ENCODE measurements around the gene TMF1. TPM values are rescaled to one million over a fixed set of nuclear protein-coding genes. Genes with fewer than 3 reads are reported as not detected.

Gene TMF1
- total RNA-seq, 2 experiments from 2014 or later: 38.9 to 42.1 TPM

DNA sequence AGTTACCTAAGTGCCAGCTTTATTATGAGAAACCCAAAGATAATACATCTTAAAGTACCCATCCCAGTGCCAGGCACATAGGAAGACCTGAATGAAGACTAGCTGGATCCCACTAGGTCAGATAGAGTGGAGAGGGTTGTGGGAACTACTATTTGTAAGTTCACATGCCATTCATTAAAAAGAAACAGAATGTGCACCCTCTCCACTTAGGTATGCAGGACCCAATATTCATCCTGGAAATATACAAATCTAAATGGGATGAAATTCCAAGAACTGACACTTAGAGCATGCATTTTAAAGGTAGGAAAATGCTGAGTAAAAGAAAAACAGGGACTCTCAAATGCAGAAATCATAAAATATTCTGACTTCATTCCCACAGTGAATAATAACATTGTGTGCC lies 53.0 kb downstream of the TMF1 start:
- CTCF ChIA-PET: interaction anchor here (0.9 to 1.6 kb wide), 2 partner anchors 28 to 29 kb away, joined by 3 to 5 read pairs; no protein-coding TSS in a partner anchor
- Mint-ChIP-seq H3K9me3 (no peaks in the 10 kb centered on the region), H3K27ac (no peak overlapping the region), H3K4me3 (no peak overlapping the region), H3K4me1 (ENCODE audit: low read depth) (peaks cover 6% of the 10 kb centered on the region), H3K36me3 (ENCODE audit: low read depth) (peaks cover 29% of the 10 kb centered on the region), H3K27me3 (no peaks in the 10 kb centered on the region)
- DNase-seq: no peak
- TF ChIP-seq, protein P1, sequence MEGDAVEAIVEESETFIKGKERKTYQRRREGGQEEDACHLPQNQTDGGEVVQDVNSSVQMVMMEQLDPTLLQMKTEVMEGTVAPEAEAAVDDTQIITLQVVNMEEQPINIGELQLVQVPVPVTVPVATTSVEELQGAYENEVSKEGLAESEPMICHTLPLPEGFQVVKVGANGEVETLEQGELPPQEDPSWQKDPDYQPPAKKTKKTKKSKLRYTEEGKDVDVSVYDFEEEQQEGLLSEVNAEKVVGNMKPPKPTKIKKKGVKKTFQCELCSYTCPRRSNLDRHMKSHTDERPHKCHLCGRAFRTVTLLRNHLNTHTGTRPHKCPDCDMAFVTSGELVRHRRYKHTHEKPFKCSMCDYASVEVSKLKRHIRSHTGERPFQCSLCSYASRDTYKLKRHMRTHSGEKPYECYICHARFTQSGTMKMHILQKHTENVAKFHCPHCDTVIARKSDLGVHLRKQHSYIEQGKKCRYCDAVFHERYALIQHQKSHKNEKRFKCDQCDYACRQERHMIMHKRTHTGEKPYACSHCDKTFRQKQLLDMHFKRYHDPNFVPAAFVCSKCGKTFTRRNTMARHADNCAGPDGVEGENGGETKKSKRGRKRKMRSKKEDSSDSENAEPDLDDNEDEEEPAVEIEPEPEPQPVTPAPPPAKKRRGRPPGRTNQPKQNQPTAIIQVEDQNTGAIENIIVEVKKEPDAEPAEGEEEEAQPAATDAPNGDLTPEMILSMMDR (IDR thresholded peaks at IDR 0.05): no peak
- intact Hi-C loops (cut with micrococcal nuclease): no loop called here
- ATAC-seq: no peak
- POLR2A ChIA-PET: no interaction called here

DNA sequence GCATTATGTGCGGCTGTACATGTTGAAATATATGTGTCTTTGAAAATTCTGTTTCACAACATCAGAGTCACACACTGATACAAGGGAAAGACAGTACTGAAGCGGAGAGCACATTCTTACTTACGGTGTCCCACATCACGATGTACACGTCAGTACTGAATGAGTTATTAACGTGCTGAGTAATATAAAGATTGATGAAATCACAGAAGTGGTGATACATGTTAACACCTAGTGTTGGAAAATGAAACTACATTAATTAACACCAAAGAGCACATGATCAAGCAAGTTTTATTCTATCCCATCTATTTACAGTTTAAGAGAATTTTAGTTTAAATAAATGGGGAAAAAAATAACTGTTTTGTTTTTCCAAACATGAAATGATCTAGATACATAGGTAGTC lies 54.2 kb downstream of the TMF1 start:
- Mint-ChIP-seq H3K27me3 (no peaks in the 10 kb centered on the region), H3K4me1 (ENCODE audit: low read depth) (peaks cover 6% of the 10 kb centered on the region), H3K36me3 (ENCODE audit: low read depth) (peaks cover 29% of the 10 kb centered on the region), H3K27ac (no peak overlapping the region), H3K9me3 (no peaks in the 10 kb centered on the region), H3K4me3 (no peak overlapping the region)
- DNase-seq (no peak), ATAC-seq (peak; percentile 83)
- intact Hi-C loops (cut with micrococcal nuclease): no loop called here
- ChIA-PET POLR2A (no interaction called here), CTCF (no interaction called here)
- TF ChIP-seq, protein P1 (IDR thresholded peaks at IDR 0.05): no peak

DNA sequence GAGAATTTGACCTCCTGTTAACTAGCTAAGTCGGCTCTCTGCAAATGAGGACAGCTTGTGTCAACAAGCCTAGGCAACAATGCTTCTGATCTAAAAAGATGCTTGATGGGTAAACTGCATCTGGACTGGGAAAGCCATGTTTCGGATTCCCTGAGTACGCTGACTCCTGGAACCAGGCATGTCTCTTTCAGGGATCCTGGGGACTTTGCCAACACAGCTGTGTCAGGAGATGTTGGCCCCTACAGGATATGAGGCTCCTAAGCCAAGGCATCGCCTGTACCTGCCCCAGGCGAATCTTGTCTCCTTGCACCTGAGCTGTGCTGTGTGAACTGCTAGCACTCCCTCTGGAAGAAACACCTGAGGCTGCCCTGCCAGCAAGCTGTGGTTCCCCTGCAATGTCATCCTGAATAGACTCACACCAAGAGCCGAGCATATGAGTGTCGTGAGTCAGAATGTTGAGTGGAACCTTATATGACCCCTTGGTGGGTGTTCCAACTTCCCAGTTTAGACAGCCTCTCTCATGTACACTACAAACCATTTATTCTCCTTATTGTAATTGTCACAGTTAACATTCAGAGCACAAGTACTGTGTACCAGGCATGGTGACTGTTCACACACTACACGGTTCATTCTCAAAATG lies 55.7 kb downstream of the TMF1 start:
- POLR2A ChIA-PET: interaction anchor here (0.6 to 2.0 kb wide), 3 partner anchors 9 to 16 kb away, joined by 3 to 7 read pairs (median 4); no protein-coding TSS in a partner anchor
- peak overlapping the region; percentile 6 for H3K27ac Mint-ChIP-seq

DNA sequence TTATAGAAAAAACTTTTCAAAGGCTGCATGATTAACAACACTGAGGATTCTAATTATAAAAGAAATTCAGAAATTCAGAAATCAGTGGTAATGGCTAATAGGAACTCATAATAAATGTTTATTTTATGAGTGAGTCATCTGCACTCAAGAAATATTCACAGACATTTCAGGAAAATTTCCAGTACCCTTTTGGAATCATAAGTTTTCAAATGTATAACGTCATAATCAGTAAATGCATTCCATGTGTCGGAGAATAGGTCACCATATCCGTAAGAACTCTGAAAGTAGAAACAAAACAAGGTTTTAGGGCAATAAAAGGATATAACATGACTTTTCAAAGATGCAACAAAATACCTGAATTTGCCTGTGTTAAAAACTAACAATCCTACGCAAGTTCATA lies 63.4 kb downstream of the TMF1 start:
- Mint-ChIP-seq H3K27ac (no peak overlapping the region), H3K36me3 (ENCODE audit: low read depth) (peaks cover 39% of the 10 kb centered on the region), H3K9me3 (no peaks in the 10 kb centered on the region), H3K4me3 (no peak overlapping the region), H3K4me1 (ENCODE audit: low read depth) (peaks cover 3% of the 10 kb centered on the region), H3K27me3 (no peaks in the 10 kb centered on the region)
- no peak for DNase-seq
- ChIA-PET CTCF (no interaction called here), POLR2A (no interaction called here)
- ATAC-seq: no peak
- intact Hi-C loops (cut with micrococcal nuclease): no loop called here
- TF ChIP-seq, protein P1 (IDR thresholded peaks at IDR 0.05): no peak

More for the DNA sequence above, 55.7 kb downstream of the TMF1 start:
- H3K27me3 Mint-ChIP-seq: no peaks in the 10 kb centered on the region
- no peak for DNase-seq
- TF ChIP-seq, protein P1 (IDR thresholded peaks at IDR 0.05): no peak
- no peak for ATAC-seq
- CTCF ChIA-PET: no interaction called here
- no peaks in the 10 kb centered on the region for H3K9me3 Mint-ChIP-seq
- peaks cover 6% of the 10 kb centered on the region for H3K4me1 Mint-ChIP-seq (ENCODE audit: low read depth)
- H3K4me3 Mint-ChIP-seq: no peak overlapping the region
- intact Hi-C loops (cut with micrococcal nuclease): no loop called here
- H3K36me3 Mint-ChIP-seq (ENCODE audit: low read depth): peaks cover 33% of the 10 kb centered on the region

DNA sequence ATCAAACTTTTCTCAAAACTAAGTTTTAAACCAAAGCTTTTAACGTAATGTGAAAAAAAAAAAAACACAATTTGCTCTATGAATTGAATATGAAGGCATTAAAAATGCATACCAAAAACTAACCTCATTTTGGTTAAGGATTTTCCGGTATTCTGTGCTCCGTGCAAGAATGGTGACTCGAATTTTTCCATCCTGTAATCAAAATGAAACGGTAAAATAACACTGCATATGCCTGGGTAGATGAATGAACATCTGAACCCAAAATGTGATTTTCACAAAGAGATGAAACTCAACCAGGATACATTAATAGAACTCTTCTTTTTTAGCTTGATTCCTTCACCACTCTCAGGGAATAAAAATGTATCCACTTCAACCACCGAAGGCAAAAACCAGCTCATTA lies 64.8 kb downstream of the TMF1 start:
- Mint-ChIP-seq H3K27ac (no peak overlapping the region), H3K9me3 (no peaks in the 10 kb centered on the region), H3K4me1 (ENCODE audit: low read depth) (peaks cover 3% of the 10 kb centered on the region), H3K36me3 (ENCODE audit: low read depth) (peaks cover 34% of the 10 kb centered on the region), H3K4me3 (no peak overlapping the region), H3K27me3 (no peaks in the 10 kb centered on the region)
- TF ChIP-seq, protein P1 (IDR thresholded peaks at IDR 0.05): no peak
- ChIA-PET POLR2A (interaction anchor here (1.7 kb wide), 1 partner anchor 9 kb away, joined by 7 read pairs; no protein-coding TSS in a partner anchor), CTCF (interaction anchor here (0.8 to 1.2 kb wide), 2 partner anchors 10 to 118 kb away, joined by 3 to 4 read pairs; no protein-coding TSS in a partner anchor)
- intact Hi-C loops (cut with micrococcal nuclease): no loop called here
- DNase-seq (no peak), ATAC-seq (no peak)

Data from activated CD8-positive, alpha-beta T cell treated with anti-CD3 and anti-CD28 coated beads for 36 hours (primary cell).